ENCODE measurements around the gene MAPKAP1. TPM values are rescaled to one million over a fixed set of nuclear protein-coding genes. Genes with fewer than 3 reads are reported as not detected.

The MAPKAP1 gene
- total and polyA plus RNA-seq, 2 of the 13 experiments (the other 11 are each of a cell fraction or from before 2014, with no cell fraction given), result 45.0 to 64.3 TPM

DNA sequence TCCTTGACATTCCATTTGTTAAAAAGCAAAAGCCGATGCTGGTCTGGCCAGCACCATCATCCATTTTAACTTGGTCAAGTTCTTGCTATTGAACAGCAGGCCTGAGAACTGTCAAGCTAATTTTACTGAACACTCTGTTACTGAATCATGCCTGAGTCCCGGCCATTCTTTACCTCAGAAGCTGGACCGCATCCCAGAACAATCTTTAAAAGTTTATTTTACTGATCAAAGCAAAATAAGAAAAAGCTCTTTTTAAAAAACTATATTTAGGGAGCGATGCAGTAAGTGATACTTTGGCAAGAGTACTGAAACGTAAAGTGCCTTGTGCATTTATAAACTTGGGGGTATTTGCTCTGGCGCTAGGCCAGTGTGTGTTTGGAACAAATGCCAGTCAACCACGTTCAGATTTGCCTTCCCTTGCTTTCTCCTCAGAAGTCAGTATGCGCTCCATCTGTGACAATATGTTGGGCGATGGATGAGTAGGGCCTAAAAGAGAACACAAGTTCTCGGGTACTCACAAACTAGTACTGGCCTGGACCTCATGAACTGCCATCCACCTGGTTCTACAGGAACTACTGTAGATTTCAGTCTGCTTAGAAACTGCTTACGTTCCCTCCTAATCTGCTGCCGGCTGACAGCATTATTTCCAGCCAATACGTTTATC is 161.9 kb downstream of the MAPKAP1 start:
- Histone ChIP-seq H3K79me2 (ENCODE audit: insufficient read depth, low read length) (no peaks in the 10 kb centered on the region), H3K27ac (ENCODE audit: extremely low read length, insufficient read depth, low read length) (no peak overlapping the region), H3K4me2 (ENCODE audit: low read depth, low read length) (no peak overlapping the region), H3K27me3 (ENCODE audit: control insufficient read depth in 1 of 2, insufficient read depth in 2 of 2, low read length in 2 of 2) (no peaks in the 10 kb centered on the region), H4K20me1 (ENCODE audit: insufficient read depth, low read length) (no peaks in the 10 kb centered on the region), H3K4me1 (ENCODE audit: insufficient read depth, low read length) (peaks cover 37% of the 10 kb centered on the region), H3K36me3 (replicated peaks in 1 of 2; ENCODE audit: control insufficient read depth in 1 of 2, insufficient read depth in 2 of 2, low read length in 2 of 2) (peaks cover 0 to 6% of the 10 kb centered on the region in 2 experiments; a peak in 2 of 5 replicates), H2AFZ (ENCODE audit: low read length) (no peak overlapping the region), H3K4me3 (replicated peaks in 1 of 3; ENCODE audit: insufficient read depth in 1 of 3, low read depth in 2 of 3, low read length in 3 of 3) (no peak overlapping the region), H3K9me3 (ENCODE audit: low read length) (no peaks in the 10 kb centered on the region), H3K9ac (ENCODE audit: insufficient read depth, low read depth, low read length) (no peak overlapping the region)
- CTCF ChIA-PET (ENCODE audit: low intra/inter-chr PET ratio, low total read pairs), result no interaction called here
- FAIRE-seq (no peak), DNase-seq (ENCODE audit: low spot score) (no peak), ATAC-seq (no peak)
- intact Hi-C loops (cut with micrococcal nuclease; ENCODE audit: unreplicated experiment) (loop anchor here (5.0 kb wide), 1 partner anchor 138 kb away; no protein-coding TSS in a partner anchor), in situ Hi-C loops (cut with HindIII; ENCODE audit: extremely low pct_ligation_motif_present, low pct_unique_long_range_greater_than_20kb) (no loop called here)
- 92% methylated on average over 13 of the region's 13 CpGs for WGBS (ENCODE audit: low lambda C conversion rate)
- no TSS peak for BruUV-seq (replicated peaks)
- POLR2A ChIA-PET, result no interaction called here
- TF ChIP-seq, protein P1, sequence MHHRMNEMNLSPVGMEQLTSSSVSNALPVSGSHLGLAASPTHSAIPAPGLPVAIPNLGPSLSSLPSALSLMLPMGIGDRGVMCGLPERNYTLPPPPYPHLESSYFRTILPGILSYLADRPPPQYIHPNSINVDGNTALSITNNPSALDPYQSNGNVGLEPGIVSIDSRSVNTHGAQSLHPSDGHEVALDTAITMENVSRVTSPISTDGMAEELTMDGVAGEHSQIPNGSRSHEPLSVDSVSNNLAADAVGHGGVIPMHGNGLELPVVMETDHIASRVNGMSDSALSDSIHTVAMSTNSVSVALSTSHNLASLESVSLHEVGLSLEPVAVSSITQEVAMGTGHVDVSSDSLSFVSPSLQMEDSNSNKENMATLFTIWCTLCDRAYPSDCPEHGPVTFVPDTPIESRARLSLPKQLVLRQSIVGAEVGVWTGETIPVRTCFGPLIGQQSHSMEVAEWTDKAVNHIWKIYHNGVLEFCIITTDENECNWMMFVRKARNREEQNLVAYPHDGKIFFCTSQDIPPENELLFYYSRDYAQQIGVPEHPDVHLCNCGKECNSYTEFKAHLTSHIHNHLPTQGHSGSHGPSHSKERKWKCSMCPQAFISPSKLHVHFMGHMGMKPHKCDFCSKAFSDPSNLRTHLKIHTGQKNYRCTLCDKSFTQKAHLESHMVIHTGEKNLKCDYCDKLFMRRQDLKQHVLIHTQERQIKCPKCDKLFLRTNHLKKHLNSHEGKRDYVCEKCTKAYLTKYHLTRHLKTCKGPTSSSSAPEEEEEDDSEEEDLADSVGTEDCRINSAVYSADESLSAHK (CRISPR knock-in tag; IDR thresholded peaks at IDR 0.05; ENCODE audit: borderline replicate concordance), result no peak
- TF ChIP-seq PHF8 (CRISPR knock-in tag; IDR thresholded peaks at IDR 0.05), result no peak
- TF ChIP-seq RXRA (CRISPR knock-in tag; IDR thresholded peaks at IDR 0.05), result no peak
- TF ChIP-seq MAFG (CRISPR knock-in tag; IDR thresholded peaks at IDR 0.05), result no peak
- TF ChIP-seq ZFP82 (CRISPR knock-in tag; IDR thresholded peaks at IDR 0.05; ENCODE audit: borderline replicate concordance), result no peak
- no peak for TF ChIP-seq ZHX2 (IDR thresholded peaks at IDR 0.05; ENCODE audit: low read depth)
- TF ChIP-seq ZHX2 (CRISPR knock-in tag; IDR thresholded peaks at IDR 0.05; ENCODE audit: borderline replicate concordance), result no peak
- TF ChIP-seq POLR2AphosphoS2 (IDR thresholded peaks at IDR 0.05; ENCODE audit: low read depth, low read length), result no peak
- no peak for TF ChIP-seq ZNF567 (CRISPR knock-in tag; IDR thresholded peaks at IDR 0.05; ENCODE audit: borderline replicate concordance)
- no peak for TF ChIP-seq REST (IDR thresholded peaks at IDR 0.05; ENCODE audit: borderline replicate concordance in 1 of 2, low read depth in 1 of 2, low read length in 2 of 2)
- TF ChIP-seq ZNF225 (CRISPR knock-in tag; IDR thresholded peaks at IDR 0.05), result no peak
- no peak for TF ChIP-seq ZNF652 (CRISPR knock-in tag; IDR thresholded peaks at IDR 0.05; ENCODE audit: borderline replicate concordance, low read depth)
- TF ChIP-seq MED13 (CRISPR knock-in tag; IDR thresholded peaks at IDR 0.05), result no peak

All from HepG2 (cell line).